H1 (cell line): ENCODE data around the gene DGKH. TPM values are rescaled to one million over a fixed set of nuclear protein-coding genes. Genes with fewer than 3 reads are reported as not detected.

Experiments
- CTCF ChIA-PET: fragments of 300-600 bp; sonication (Branson Sonifier 250); formaldehyde crosslinking; loops from one replicate; lab custom pipeline; 2021; ENCODE audit not compliant: partially characterized antibody; lab: Charles Lee
- POLR2A ChIA-PET: fragments of 300-600 bp; sonication (Branson Sonifier 250); formaldehyde crosslinking; loops from one replicate; lab custom pipeline; 2021; ENCODE audit warnings: inconsistent platforms; ENCODE audit not compliant: partially characterized antibody; lab: Charles Lee
- DNase-seq, 2 experiments: peaks; one replicate each; pipeline versions ENCODE4 v3.0.0 to v3.0.0-alpha.2; 2010 to 2022; ENCODE audit warnings: low spot score in 2 of 2, low read depth in 1 of 2, mixed read lengths in 1 of 2
- FAIRE-seq: peaks from 2 replicates; lab custom pipeline; 2011; peaks lifted over from hg19 to GRCh38; lab: Jason Lieb, UNC
- H2AFZ ChIP-seq: 2 replicates; pipeline ENCODE4 v1.8.1; 2012; ENCODE audit warnings: low read length, inconsistent platforms
- H2AK5ac ChIP-seq: 2 replicates; pipeline ENCODE4 v1.6.1; 2013; ENCODE audit warnings: low read depth, low read length
- H2BK120ac ChIP-seq: replicated peaks from 2 replicates; pipeline ENCODE3; 2013; ENCODE audit warnings: low read depth, low read length, inconsistent platforms
- H2BK12ac ChIP-seq: 2 replicates; pipeline ENCODE4 v1.6.1; 2013; ENCODE audit warnings: low read depth, low read length
- H2BK15ac ChIP-seq: 2 replicates; pipeline ENCODE4 v1.6.1; 2013; ENCODE audit warnings: low read length
- H2BK20ac ChIP-seq: 2 replicates; pipeline ENCODE4 v1.6.1; 2013; ENCODE audit warnings: low read length
- H2BK5ac ChIP-seq: 2 replicates; pipeline ENCODE4 v1.6.1; 2013; ENCODE audit warnings: low read depth, low read length
- H3K14ac ChIP-seq: 2 replicates; pipeline ENCODE4 v1.6.1; 2013; ENCODE audit warnings: inconsistent platforms; ENCODE audit not compliant: insufficient read length
- H3K18ac ChIP-seq: 2 replicates; pipeline ENCODE4 v1.6.1; 2013; ENCODE audit warnings: low read length; ENCODE audit errors: extremely low read depth
- H3K23ac ChIP-seq: 2 replicates; pipeline ENCODE4 v1.6.1; 2013; ENCODE audit warnings: inconsistent platforms; ENCODE audit not compliant: insufficient read length
- H3K23me2 ChIP-seq: 2 replicates; pipeline ENCODE4 v1.6.1; 2013; ENCODE audit warnings: low read depth, low read length
- H3K27ac ChIP-seq: 2 replicates; pipeline ENCODE4 v1.6.1; 2011; ENCODE audit warnings: low read depth, low read length, inconsistent platforms
- H3K27me3 ChIP-seq, 4 experiments: replicated peaks in 1 of 4; 1 replicate in 1 of 4; 2 replicates in 3 of 4; pipeline versions ENCODE4 v1.6.1 to v1.8.1; 2011 to 2013; ENCODE audit warnings: low read length in 3 of 4, mild to moderate bottlenecking in 3 of 4, inconsistent platforms in 2 of 4, mixed read lengths in 2 of 4, moderate library complexity in 1 of 4; ENCODE audit not compliant: control insufficient read depth in 3 of 4, insufficient read depth in 3 of 4; ENCODE audit errors: extremely low read depth in 1 of 4
- H3K36me3 ChIP-seq, 4 experiments: 2 replicates each; pipeline versions ENCODE4 v1.6.1 to v1.8.1; 2011 to 2013; ENCODE audit warnings: mild to moderate bottlenecking in 4 of 4, low read length in 3 of 4, moderate library complexity in 2 of 4, control low read depth in 1 of 4, inconsistent platforms in 1 of 4; ENCODE audit not compliant: insufficient read depth in 4 of 4, control insufficient read depth in 2 of 4
- H3K4ac ChIP-seq: replicated peaks from 2 replicates; pipeline ENCODE3; 2013; ENCODE audit warnings: low read length, low read depth, mixed read lengths, inconsistent platforms; ENCODE audit not compliant: insufficient read length
- H3K4me1 ChIP-seq, 4 experiments: replicated peaks in 1 of 4; 1 replicate in 1 of 4; 2 replicates in 3 of 4; pipeline versions ENCODE4 v1.6.1 to v1.8.1; 2011 to 2013; ENCODE audit warnings: low read length in 3 of 4, inconsistent platforms in 2 of 4, mixed read lengths in 1 of 4; ENCODE audit not compliant: insufficient read depth in 4 of 4, control insufficient read depth in 3 of 4
- H3K4me2 ChIP-seq, 2 experiments: 2 replicates each; pipeline versions ENCODE4 v1.6.1 to v1.8.1; 2011 to 2013; ENCODE audit warnings: low read depth in 2 of 2, low read length in 2 of 2, control low read depth in 1 of 2, inconsistent platforms in 1 of 2, mild to moderate bottlenecking in 1 of 2; ENCODE audit not compliant: insufficient read depth in 1 of 2
- H3K4me3 ChIP-seq, 4 experiments: fragments of 200-600, 300-600 bp in 1 of 4; sonication (generic), shearing (Covaris generic), sonication (Bioruptor Twin) in 1 of 4; 2 replicates each; pipeline versions ENCODE4 v1.5.1 to v1.8.1; 2011 to 2016; ENCODE audit warnings: low read length in 4 of 4, low read depth in 3 of 4, control low read depth in 2 of 4, inconsistent platforms in 2 of 4, mild to moderate bottlenecking in 2 of 4, mixed read lengths in 1 of 4, moderate library complexity in 1 of 4; ENCODE audit not compliant: insufficient read depth in 2 of 4; ENCODE audit errors: extremely low read depth in 1 of 4
- H3K56ac ChIP-seq: replicated peaks from 2 replicates; pipeline ENCODE3; 2013; ENCODE audit warnings: low read depth, mild to moderate bottlenecking, mixed read lengths, low read length, inconsistent platforms; ENCODE audit not compliant: insufficient read length
- H3K79me1 ChIP-seq: 2 replicates; pipeline ENCODE4 v1.6.1; 2013; ENCODE audit warnings: low read depth, low read length, control low read depth
- H3K79me2 ChIP-seq, 2 experiments: 2 replicates each; pipeline versions ENCODE4 v1.6.1 to v1.8.1; 2012 to 2013; ENCODE audit warnings: low read length in 2 of 2, mild to moderate bottlenecking in 2 of 2, inconsistent platforms in 1 of 2; ENCODE audit not compliant: insufficient read depth in 2 of 2, control insufficient read depth in 1 of 2
- H3K9ac ChIP-seq, 4 experiments: replicated peaks in 1 of 4; 1 replicate in 1 of 4; 2 replicates in 3 of 4; pipeline versions ENCODE4 v1.6.1 to v1.8.1; 2011 to 2013; ENCODE audit warnings: low read depth in 3 of 4, low read length in 3 of 4, control low read depth in 2 of 4, mild to moderate bottlenecking in 2 of 4, moderate library complexity in 2 of 4, inconsistent platforms in 1 of 4; ENCODE audit errors: extremely low read depth in 1 of 4
- H3K9me3 ChIP-seq, 2 experiments: 2 replicates each; pipeline versions ENCODE4 v1.6.1 to v1.8.1; 2012 to 2013; ENCODE audit warnings: mild to moderate bottlenecking in 2 of 2, moderate library complexity in 2 of 2, control low read depth in 1 of 2, inconsistent platforms in 1 of 2, low read depth in 1 of 2, low read length in 1 of 2, mixed read lengths in 1 of 2; ENCODE audit not compliant: insufficient read depth in 2 of 2
- H4K20me1 ChIP-seq, 2 experiments: replicated peaks in 1 of 2; 2 replicates each; pipeline versions ENCODE3 to v1.8.1; 2011 to 2013; ENCODE audit warnings: inconsistent platforms in 2 of 2, low read length in 2 of 2, mild to moderate bottlenecking in 1 of 2; ENCODE audit not compliant: insufficient read depth in 2 of 2, control insufficient read depth in 1 of 2
- H4K5ac ChIP-seq: 2 replicates; pipeline ENCODE4 v1.6.1; 2013; ENCODE audit warnings: low read length, low read depth, mixed read lengths, inconsistent platforms; ENCODE audit not compliant: insufficient read length
- H4K8ac ChIP-seq: 2 replicates; pipeline ENCODE4 v1.8.0; 2013; ENCODE audit warnings: mild to moderate bottlenecking, moderate library complexity, low read length, inconsistent platforms; ENCODE audit not compliant: insufficient read depth; ENCODE audit errors: extremely low read depth
- H4K91ac ChIP-seq: replicated peaks from 2 replicates; pipeline ENCODE3; 2013; ENCODE audit warnings: low read length, mixed read lengths, inconsistent platforms; ENCODE audit not compliant: insufficient read length
- EP300 ChIP-seq, 2 experiments: IDR thresholded peaks; 1 replicate in 1 of 2; 2 replicates in 1 of 2; pipeline ENCODE4 v1.6.1; 2011 to 2012; ENCODE audit warnings: low read depth in 2 of 2, low read length in 2 of 2, mild to moderate bottlenecking in 2 of 2, borderline replicate concordance in 1 of 2, inconsistent platforms in 1 of 2, moderate library complexity in 1 of 2
- KDM5A ChIP-seq: fragments of 200-600 bp; IDR thresholded peaks from 2 replicates; pipeline ENCODE4 v1.7.1; 2012; ENCODE audit warnings: mild to moderate bottlenecking, low read length, inconsistent platforms, mixed read lengths
- MAFK ChIP-seq: IDR thresholded peaks from 2 replicates; pipeline ENCODE4 v1.6.1; 2012; ENCODE audit warnings: low read depth, mild to moderate bottlenecking, improper control_type of control experiment, low read length
- RXRA ChIP-seq: IDR thresholded peaks from 2 replicates; pipeline ENCODE4 v1.6.1; 2011; ENCODE audit warnings: low read depth, mild to moderate bottlenecking, low read length, moderate library complexity; ENCODE audit not compliant: insufficient read depth
- TBP ChIP-seq: IDR thresholded peaks from 2 replicates; pipeline ENCODE4 v1.6.1; 2011; ENCODE audit warnings: low read depth, low read length, improper control_type of control experiment
- WGBS, 2 experiments: shearing (Covaris generic) in 1 of 2; methylation state at CpG; one replicate each; pipeline versions ENCODE4 v1.1.6 to v1.1.7; 2013 to 2015; ENCODE audit warnings: low lambda C conversion rate in 2 of 2, mixed read lengths in 2 of 2, inconsistent platforms in 1 of 2, low coverage in 1 of 2, missing lambda C conversion rate in 1 of 2; ENCODE audit not compliant: insufficient replicate concordance in 2 of 2, insufficient coverage in 1 of 2, insufficient read length in 1 of 2; ENCODE audit errors: extremely low coverage in 1 of 2, missing lambda C conversion rate in 1 of 2; 5-methylcytosine and 5-hydroxymethylcytosine counted together
- polyA plus RNA-seq, 7 experiments: library from polyadenylated mRNA; depleted of rRNA in 3 of 7; stranded (reverse) in 5 of 7; unstranded in 2 of 7; fragments of >200 nt in 5 of 7; fragments of 200-250 nt in 2 of 7; gene quantifications; 1 replicate in 5 of 7; 2 replicates in 1 of 7; 4 replicates in 1 of 7; pipeline versions ENCODE4 v1.2.1 to v1.2.3, GENCODE V29; 2011 to 2013; ENCODE audit warnings: missing spikeins in 2 of 7, mixed read lengths in 2 of 7
- total RNA-seq: library from RNA; stranded (reverse); fragmentation: NEBNext Ultra II Directional; extraction: Animal tissue kit (Norgen Biotek cat#: 25700); gene quantifications from 2 replicates; pipeline ENCODE4 v1.2.1, GENCODE V29; 2021
- TF ChIP-seq, protein P1 (sequence below): IDR thresholded peaks from 2 replicates; pipeline ENCODE4 v1.6.1; 2011; ENCODE audit warnings: low read depth, mild to moderate bottlenecking, low read length; ENCODE audit not compliant: insufficient read depth

DGKH gene
- total and polyA plus RNA-seq, 2 of the 8 experiments (the other 6 are each of a cell fraction or from before 2014, with no cell fraction given) = 2.1 to 7.9 TPM

DNA sequence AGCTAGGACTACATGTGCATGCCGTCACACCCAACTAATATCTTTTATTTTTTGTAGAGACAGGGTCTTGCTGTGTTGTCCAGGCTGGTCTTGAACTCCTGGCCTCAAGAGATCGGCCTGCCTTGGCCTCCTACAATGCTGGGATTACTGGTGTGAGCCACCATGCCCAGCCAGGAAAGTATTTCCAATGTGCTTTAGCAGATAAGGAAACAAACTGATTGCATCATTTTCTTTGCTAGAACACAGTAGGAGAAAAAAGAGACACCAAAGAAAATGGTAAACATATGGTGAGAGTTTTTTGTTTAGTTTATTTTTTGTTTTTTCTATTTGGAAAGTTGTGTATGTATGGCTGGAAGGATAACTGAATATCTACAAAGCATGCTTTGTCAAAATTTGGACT lies 176.6 kb downstream of the DGKH start:
- Histone ChIP-seq H4K5ac (no peak overlapping the region), H3K79me1 (no peaks in the 10 kb centered on the region), H2AFZ (no peak overlapping the region), H3K14ac (no peak overlapping the region), H3K9me3 (no peaks in the 10 kb centered on the region), H3K4me3 (no peak overlapping the region), H3K4me1 (peaks cover 0 to 9% (median 5%) of the 10 kb centered on the region in 4 experiments; a peak in 3 of 7 replicates), H3K36me3 (peaks cover 0 to under 1% (median 0%) of the 10 kb centered on the region in 4 experiments; a peak in 1 of 8 replicates), H2BK5ac (no peak overlapping the region), H4K91ac (no peak overlapping the region), H4K8ac (no peak overlapping the region), H4K20me1 (no peaks in the 10 kb centered on the region), H3K18ac (no peak overlapping the region), H2BK15ac (no peak overlapping the region), H2BK20ac (no peak overlapping the region), H3K9ac (no peak overlapping the region), H3K79me2 (no peaks in the 10 kb centered on the region), H3K27ac (no peak overlapping the region), H2AK5ac (no peak overlapping the region), H2BK12ac (no peak overlapping the region), H3K23me2 (no peaks in the 10 kb centered on the region; the same call in 1 of the 2 replicates), H2BK120ac (no peak overlapping the region), H3K23ac (no peak overlapping the region), H3K27me3 (no peaks in the 10 kb centered on the region), H3K4ac (no peak overlapping the region), H3K4me2 (no peak overlapping the region), H3K56ac (no peak overlapping the region)
- FAIRE-seq = no peak
- DNase-seq = no peak
- CTCF ChIA-PET = interaction anchor here (0.8 to 1.6 kb wide), 4 partner anchors 8 to 28 kb away, joined by 3 to 4 read pairs (median 4); no protein-coding TSS in a partner anchor
- whole genome bisulfite sequencing, 2 experiments = 96% methylated on average over 2 of the region's 2 CpGs; no CpG with 5 or more reads in 1 of the 2 experiments
- POLR2A ChIA-PET = no interaction called here
- TF ChIP-seq TBP = no peak
- no peak for TF ChIP-seq RXRA
- TF ChIP-seq, protein P1, sequence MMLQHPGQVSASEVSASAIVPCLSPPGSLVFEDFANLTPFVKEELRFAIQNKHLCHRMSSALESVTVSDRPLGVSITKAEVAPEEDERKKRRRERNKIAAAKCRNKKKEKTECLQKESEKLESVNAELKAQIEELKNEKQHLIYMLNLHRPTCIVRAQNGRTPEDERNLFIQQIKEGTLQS = no peak
- TF ChIP-seq EP300 (IDR thresholded peaks at IDR 0.05; ENCODE audit: borderline replicate concordance in 1 of 2, low read depth in 2 of 2, low read length in 2 of 2) = no peak
- no peak for TF ChIP-seq KDM5A
- no peak for TF ChIP-seq MAFK
